BLaER1 treated with 17β-estradiol and CSF1 and Interleukin-3, amounts not matched to agents 10 nM and 100 nM (cell line): Measurements from ENCODE around the gene WDR73.
"Not testable (repeated sequence)": the region's sequence is repeated elsewhere in the genome, so short reads cannot be mapped to it uniquely, and the experiment has no call there.

ENCODE experiments used
- H3K27ac ChIP-seq, 11 experiments: shearing (Covaris generic); formaldehyde crosslinking; 2 replicates each; pipeline ENCODE4 v1.8.1; 2022
- H3K27me3 ChIP-seq, 11 experiments: shearing (Covaris generic); formaldehyde crosslinking; 2 replicates each; pipeline ENCODE4 v1.8.1; 2022
- H3K36me3 ChIP-seq, 11 experiments: shearing (Covaris generic); formaldehyde crosslinking; 2 replicates each; pipeline ENCODE4 v1.8.1; 2022
- H3K4me1 ChIP-seq, 10 experiments: shearing (Covaris generic); formaldehyde crosslinking; 2 replicates each; pipeline ENCODE4 v1.8.1; 2022
- H3K4me2 ChIP-seq, 11 experiments: shearing (Covaris generic); formaldehyde crosslinking; 2 replicates each; pipeline ENCODE4 v1.8.1; 2022
- H3K4me3 ChIP-seq, 10 experiments: shearing (Covaris generic); formaldehyde crosslinking; 2 replicates each; pipeline ENCODE4 v1.8.1; 2022
- H3K9ac ChIP-seq, 11 experiments: shearing (Covaris generic); formaldehyde crosslinking; 2 replicates each; pipeline ENCODE4 v1.8.1; 2022
- H3K9me3 ChIP-seq, 11 experiments: shearing (Covaris generic); formaldehyde crosslinking; replicated peaks in 1 of 11; 2 replicates each; pipeline ENCODE4 v1.8.1; 2022
- H4K20me1 ChIP-seq, 11 experiments: shearing (Covaris generic); formaldehyde crosslinking; 2 replicates each; pipeline ENCODE4 v1.8.1; 2022
- Cebpa-rat ChIP-seq, 11 experiments: shearing (Covaris generic); IDR thresholded peaks; 2 replicates each; pipeline ENCODE4 v1.8.1; 2022

Gene WDR73

DNA sequence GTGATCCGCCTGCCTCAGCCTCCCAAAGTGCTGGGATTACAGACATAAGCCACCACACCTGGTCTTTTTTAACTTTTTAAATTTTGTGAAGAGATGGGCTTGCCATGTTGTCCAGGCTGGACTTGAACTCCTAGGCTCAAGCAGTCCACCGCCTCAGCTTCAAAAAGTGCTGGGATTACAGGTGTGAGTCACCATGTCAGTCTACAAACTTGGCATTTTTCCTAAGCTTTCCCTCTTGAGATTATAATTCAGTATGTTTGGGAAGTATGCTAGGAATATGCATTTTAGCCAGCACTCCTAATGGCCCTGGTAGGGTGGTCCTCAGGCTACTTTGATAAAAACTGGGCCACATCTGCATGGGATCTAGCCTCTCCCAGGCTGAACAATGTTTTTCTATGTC lies 4.4 kb downstream of the WDR73 start:
- no peaks in the 10 kb centered on the region for H3K27me3 ChIP-seq
- H3K4me2 ChIP-seq = no peak overlapping the region
- no peak for TF ChIP-seq Cebpa-rat (IDR thresholded peaks at IDR 0.05)
- H3K9ac ChIP-seq = no peak overlapping the region
- H3K27ac ChIP-seq = no peak overlapping the region
- peaks cover 0 to 33% (median 16%) of the 10 kb centered on the region in 11 experiments; a peak in 11 of 22 replicates for H4K20me1 ChIP-seq
- peaks cover 77 to 85% (median 82%) of the 10 kb centered on the region in 11 experiments for H3K36me3 ChIP-seq
- no peaks in the 10 kb centered on the region for H3K9me3 ChIP-seq
- peaks cover 15 to 50% (median 29%) of the 10 kb centered on the region in 10 experiments for H3K4me1 ChIP-seq
- no peak overlapping the region for H3K4me3 ChIP-seq

DNA sequence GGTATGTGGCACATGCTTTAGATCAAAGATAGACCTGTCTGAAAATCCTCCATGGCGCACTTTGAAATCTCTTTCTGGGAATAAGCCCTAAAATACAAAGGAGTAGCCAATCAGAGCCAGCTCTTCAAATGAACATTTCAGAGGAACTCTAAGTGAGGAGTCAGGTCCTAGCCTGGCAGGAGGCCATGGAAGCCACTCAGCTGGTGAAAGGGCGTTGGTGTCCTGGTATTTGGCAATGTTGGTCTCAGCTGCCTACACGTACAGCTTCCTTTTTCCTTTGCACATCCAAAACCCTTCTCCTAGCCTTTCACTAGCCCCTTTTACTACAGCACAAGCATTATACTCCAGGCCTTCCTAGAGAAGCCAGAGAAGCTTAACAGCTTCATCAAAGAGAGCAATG lies 5.5 kb downstream of the WDR73 start:
- Histone ChIP-seq H3K4me3 (no peak overlapping the region), H3K9ac (peak overlapping the region in 1 of 11 experiments; percentile 1; a peak in 1 of 22 replicates), H3K27me3 (no peaks in the 10 kb centered on the region), H3K36me3 (peaks cover 89 to 96% (median 94%) of the 10 kb centered on the region in 11 experiments), H3K4me2 (peak overlapping the region in 4 of 11 experiments; percentile 6 to 26 (median 9); a peak in 3 of 22 replicates), H4K20me1 (peaks cover 0 to 45% (median 16%) of the 10 kb centered on the region in 11 experiments; a peak in 11 of 22 replicates), H3K4me1 (peaks cover 12 to 47% (median 26%) of the 10 kb centered on the region in 10 experiments), H3K27ac (no peak overlapping the region), H3K9me3 (no peaks in the 10 kb centered on the region)
- no peak for TF ChIP-seq Cebpa-rat (IDR thresholded peaks at IDR 0.05)

GRCh38 chr15:84647726-84648125 lies 6.4 kb downstream of the WDR73 start:
- H3K36me3 ChIP-seq = peaks cover 96 to 100% (median 100%) of the 10 kb centered on the region in 11 experiments
- H3K4me2 ChIP-seq = no peak overlapping the region
- H3K27ac ChIP-seq = no peak overlapping the region
- TF ChIP-seq Cebpa-rat (IDR thresholded peaks at IDR 0.05) = no peak
- no peak overlapping the region for H3K4me3 ChIP-seq
- peaks cover 9 to 39% (median 22%) of the 10 kb centered on the region in 10 experiments for H3K4me1 ChIP-seq
- H3K27me3 ChIP-seq = no peaks in the 10 kb centered on the region
- peaks cover 0 to 48% (median 16%) of the 10 kb centered on the region in 11 experiments; a peak in 12 of 22 replicates for H4K20me1 ChIP-seq
- H3K9ac ChIP-seq = no peak overlapping the region
- no peaks in the 10 kb centered on the region for H3K9me3 ChIP-seq

DNA sequence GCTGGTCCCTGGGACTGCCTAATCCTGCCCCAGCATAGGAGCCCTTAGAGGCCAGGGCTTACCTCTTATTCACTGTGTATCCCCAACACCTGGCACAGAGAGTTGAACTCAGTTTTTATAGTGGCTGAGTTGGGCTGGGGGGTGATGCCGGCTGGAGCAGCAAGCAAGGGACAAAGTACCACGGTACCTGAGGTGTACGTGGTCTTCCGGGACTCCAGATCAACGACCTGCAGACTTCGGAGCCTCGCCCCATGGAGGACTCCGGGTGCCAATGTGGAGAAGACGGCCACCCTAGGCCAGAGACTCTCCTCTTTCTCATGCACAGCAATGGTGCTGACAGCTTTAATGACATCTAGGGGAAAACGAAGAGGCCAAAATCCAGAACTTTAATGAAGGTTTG lies 8.1 kb downstream of the WDR73 start:
- H4K20me1 ChIP-seq = peaks cover 0 to 48% (median 16%) of the 10 kb centered on the region in 11 experiments; a peak in 12 of 22 replicates
- H3K4me3 ChIP-seq = no peak overlapping the region
- no peaks in the 10 kb centered on the region for H3K9me3 ChIP-seq
- peaks cover 0 to 22% (median 10%) of the 10 kb centered on the region in 10 experiments; a peak in 14 of 20 replicates for H3K4me1 ChIP-seq
- H3K9ac ChIP-seq = no peak overlapping the region
- H3K27ac ChIP-seq = no peak overlapping the region
- peaks cover 99 to 100% (median 100%) of the 10 kb centered on the region in 11 experiments for H3K36me3 ChIP-seq
- H3K4me2 ChIP-seq = no peak overlapping the region
- no peak for TF ChIP-seq Cebpa-rat (IDR thresholded peaks at IDR 0.05)
- H3K27me3 ChIP-seq = no peaks in the 10 kb centered on the region

DNA sequence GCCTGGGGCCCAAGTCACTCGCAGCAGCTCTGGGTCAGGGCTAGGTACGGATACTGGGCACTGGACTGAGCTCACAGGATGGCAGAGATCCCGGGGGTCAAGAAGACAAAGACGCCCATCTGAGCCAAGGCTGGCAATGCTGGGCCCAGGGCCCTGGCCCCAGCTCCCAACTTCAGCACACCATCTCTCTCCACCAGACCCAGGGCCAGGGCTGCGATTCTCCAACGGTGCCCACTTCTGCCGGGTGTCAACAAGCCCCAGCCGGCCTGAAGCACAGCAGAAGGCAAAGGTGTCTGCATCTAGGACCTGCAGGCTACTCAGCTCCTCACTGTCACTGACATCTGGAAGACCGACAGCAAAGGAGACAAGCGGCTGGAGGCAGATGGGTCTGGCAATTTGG lies 8.6 kb downstream of the WDR73 start:
- H3K4me1 ChIP-seq = peaks cover 0 to 17% (median 9%) of the 10 kb centered on the region in 10 experiments; a peak in 13 of 20 replicates
- no peak for TF ChIP-seq Cebpa-rat (IDR thresholded peaks at IDR 0.05)
- H3K4me2 ChIP-seq = no peak overlapping the region
- no peak overlapping the region for H3K4me3 ChIP-seq
- H3K9ac ChIP-seq = peak overlapping the region in 2 of 11 experiments; percentile 4 to 14; a peak in 1 of 22 replicates
- no peaks in the 10 kb centered on the region for H3K27me3 ChIP-seq
- H4K20me1 ChIP-seq = peaks cover 0 to 48% (median 16%) of the 10 kb centered on the region in 11 experiments; a peak in 12 of 22 replicates
- peaks cover 99 to 100% (median 100%) of the 10 kb centered on the region in 11 experiments for H3K36me3 ChIP-seq
- H3K27ac ChIP-seq = 0 out of 22 replicates have a peak overlapping the region, but pooled peaks of 2 of the 11 experiments have one; percentile 0 to 30
- no peaks in the 10 kb centered on the region for H3K9me3 ChIP-seq

DNA sequence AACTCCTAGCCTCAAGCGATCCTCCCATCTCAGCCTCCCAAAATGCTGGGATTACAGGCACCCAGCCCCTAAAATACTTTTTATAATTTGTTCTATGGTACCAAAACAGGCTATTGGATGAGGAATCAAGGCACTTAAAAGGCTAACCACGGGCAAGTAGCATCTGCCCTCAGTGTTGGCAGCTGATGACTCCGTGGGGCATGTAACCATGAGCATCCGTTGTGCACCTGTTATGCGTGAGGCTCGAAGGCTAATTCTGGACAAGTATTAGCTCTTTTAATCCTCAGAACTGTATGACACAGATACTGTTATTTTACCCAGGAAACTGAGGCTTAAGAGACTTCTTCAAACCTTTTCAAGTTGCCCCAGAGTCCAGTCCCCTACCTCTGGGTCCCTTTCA lies 10.2 kb downstream of the WDR73 start:
- H3K27ac ChIP-seq = no peak overlapping the region
- no peak overlapping the region for H3K4me2 ChIP-seq
- peaks cover 98 to 100% (median 100%) of the 10 kb centered on the region in 11 experiments for H3K36me3 ChIP-seq
- H3K9ac ChIP-seq = no peak overlapping the region
- peaks cover 0 to 16% (median 7%) of the 10 kb centered on the region in 10 experiments; a peak in 13 of 20 replicates for H3K4me1 ChIP-seq
- H4K20me1 ChIP-seq = peaks cover 0 to 56% (median 14%) of the 10 kb centered on the region in 11 experiments; a peak in 12 of 22 replicates
- no peak overlapping the region for H3K4me3 ChIP-seq
- no peaks in the 10 kb centered on the region for H3K27me3 ChIP-seq
- no peaks in the 10 kb centered on the region for H3K9me3 ChIP-seq
- no peak for TF ChIP-seq Cebpa-rat (IDR thresholded peaks at IDR 0.05)

GRCh38 chr15:84642640-84643039 lies 11.4 kb downstream of the WDR73 start:
- not testable (repeated sequence) for H3K9me3 ChIP-seq, H3K27me3 ChIP-seq, H3K4me3 ChIP-seq, H3K27ac ChIP-seq, H3K9ac ChIP-seq
- Histone ChIP-seq H3K4me2 (peak overlapping the region in 2 of 11 experiments; percentile 21 to 25; a peak in 1 of 22 replicates), H3K4me1 (peaks cover 0 to 22% (median 8%) of the 10 kb centered on the region in 10 experiments; a peak in 12 of 20 replicates), H4K20me1 (peaks cover 0 to 46% (median 14%) of the 10 kb centered on the region in 11 experiments; a peak in 10 of 22 replicates), H3K36me3 (peaks cover 89 to 100% (median 96%) of the 10 kb centered on the region in 11 experiments)

DNA sequence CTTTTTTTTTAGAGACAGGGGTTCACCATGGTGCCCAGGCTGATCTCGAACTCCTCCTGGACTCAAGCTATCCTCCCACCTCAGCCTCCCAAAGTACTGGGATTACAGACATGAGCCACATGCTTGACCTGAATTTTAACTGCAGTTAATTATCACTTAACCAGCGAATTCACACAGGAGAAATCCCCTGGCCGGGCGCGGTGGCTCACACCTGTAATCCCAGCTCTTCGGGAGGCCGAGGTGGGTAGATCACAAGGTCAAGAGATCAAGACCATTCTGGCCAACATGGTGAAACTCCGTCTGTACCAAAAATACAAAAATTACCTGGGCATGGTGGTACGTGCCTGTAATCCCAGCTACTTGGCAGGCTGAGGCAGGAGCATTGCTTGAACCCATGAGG lies 12.2 kb downstream of the WDR73 start:
- H3K9ac ChIP-seq, H3K4me2 ChIP-seq, H3K27me3 ChIP-seq, H3K4me3 ChIP-seq, H3K9me3 ChIP-seq, H3K27ac ChIP-seq: not testable (repeated sequence)
- peaks cover 0 to 38% (median 11%) of the 10 kb centered on the region in 11 experiments; a peak in 9 of 22 replicates for H4K20me1 ChIP-seq
- H3K4me1 ChIP-seq = peaks cover 0 to 22% (median 8%) of the 10 kb centered on the region in 10 experiments; a peak in 12 of 20 replicates
- H3K36me3 ChIP-seq = peaks cover 81 to 99% (median 89%) of the 10 kb centered on the region in 11 experiments

GRCh38 chr15:84638103-84638502 lies 16.0 kb downstream of the WDR73 start:
- H3K27ac ChIP-seq = peak overlapping the region in 2 of 11 experiments; percentile 31 to 40; a peak in 3 of 22 replicates
- no peak overlapping the region; a peak in 1 of 22 replicates for H3K4me2 ChIP-seq
- H3K4me1 ChIP-seq = peaks cover 21 to 40% (median 36%) of the 10 kb centered on the region in 10 experiments

More at GRCh38 chr15:84638103-84638502, 16.0 kb downstream of the WDR73 start:
- Histone ChIP-seq H3K27me3 (no peaks in the 10 kb centered on the region), H3K36me3 (peaks cover 43 to 70% (median 60%) of the 10 kb centered on the region in 11 experiments), H3K9ac (peak overlapping the region in 1 of 11 experiments; percentile 35; a peak in 2 of 22 replicates), H3K9me3 (no peaks in the 10 kb centered on the region), H3K4me3 (no peak overlapping the region), H4K20me1 (peaks cover 0 to 17% (median 10%) of the 10 kb centered on the region in 11 experiments; a peak in 11 of 22 replicates)
- no peak for TF ChIP-seq Cebpa-rat (IDR thresholded peaks at IDR 0.05)
